Hypothalamus (tissue), 51 donors: ENCODE measurements around the gene CACNB1.

Source experiments
- DNase-seq, 51 donors: peaks; one replicate each; lab custom pipeline; 2025; lab: John Stamatoyannopoulos, UW

The CACNB1 gene

DNA sequence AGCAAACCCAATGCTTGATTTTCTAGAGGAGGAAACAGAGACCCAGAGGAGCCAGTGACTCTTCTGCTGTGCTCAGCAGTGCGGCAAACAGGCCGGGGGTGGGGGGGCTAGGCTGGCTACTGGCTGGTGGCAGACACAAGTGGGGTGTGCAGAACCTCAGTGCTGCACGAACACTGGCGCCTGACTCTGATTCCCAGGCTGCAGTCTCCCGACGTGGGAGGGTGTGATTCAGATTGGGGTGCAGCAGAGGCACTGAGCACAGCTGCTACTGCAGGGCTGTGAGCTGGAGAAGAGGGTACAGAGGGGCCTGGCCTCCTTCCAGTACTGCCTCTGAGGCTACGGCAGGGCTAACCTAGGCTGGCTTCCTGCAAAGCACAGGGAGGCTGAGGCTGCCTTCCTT lies 10.7 kb upstream of the CACNB1 start:
- DNase-seq, result peak in 8 of 51 donors; percentile 15 to 79 (median 30)

DNA sequence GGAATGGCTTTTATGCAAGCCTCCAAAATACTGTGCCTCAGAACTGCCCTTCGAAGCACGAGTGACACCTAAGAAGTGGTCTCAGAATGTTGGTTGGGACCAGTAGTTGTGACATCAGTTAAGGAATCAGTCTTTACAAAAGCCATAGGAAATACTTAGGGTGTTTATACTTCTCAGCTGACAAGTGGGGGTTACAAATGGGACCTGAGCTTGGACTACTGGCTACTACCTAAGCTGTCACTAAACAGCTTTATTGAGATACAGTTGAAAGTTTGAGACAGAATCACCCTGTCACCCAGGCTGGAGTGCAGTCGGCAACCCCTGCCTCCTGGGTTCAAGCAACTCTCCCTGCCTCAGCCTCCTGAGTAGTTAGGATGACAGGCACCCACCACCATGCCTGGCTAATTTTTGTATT lies 7.7 kb upstream of the CACNB1 start:
- DNase-seq, result no peak

- DNase-seq, result no peak
Measured at GRCh38 chr17:39204245-39204644, 6.8 kb upstream of the CACNB1 start.

DNA sequence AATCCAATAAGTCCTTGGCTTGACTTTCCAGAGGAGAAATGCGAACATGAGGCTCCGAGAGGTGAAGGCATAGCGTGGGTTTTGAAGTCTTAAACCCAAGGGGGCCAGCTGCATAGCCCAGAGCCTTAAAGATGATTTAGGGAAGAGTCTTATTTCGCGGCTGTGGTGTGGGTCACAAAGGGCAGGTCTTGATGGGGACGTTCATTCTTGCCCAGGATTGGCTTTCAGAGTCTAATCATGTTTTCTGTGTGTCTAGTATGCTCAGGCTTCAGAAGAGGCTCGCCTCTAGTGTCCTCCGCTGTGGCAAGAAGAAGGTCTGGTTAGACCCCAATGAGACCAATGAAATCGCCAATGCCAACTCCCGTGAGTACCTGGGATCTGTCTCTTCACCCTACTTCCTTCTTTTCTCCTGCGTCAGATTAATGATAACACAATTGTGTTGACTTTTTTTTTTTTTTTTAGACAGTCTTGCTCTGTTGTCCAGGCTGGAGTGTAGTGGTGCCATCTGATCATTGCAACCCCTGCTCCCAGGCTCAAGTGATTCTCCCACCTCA lies 3.6 kb upstream of the CACNB1 start:
- no peak for DNase-seq

- peak; percentile 39 to 99 (median 71) for DNase-seq
Measured at GRCh38 chr17:39200070-39200879, 2.8 kb upstream of the CACNB1 start, which contains the start of gene RPL19. RPL19 (plus strand) TSS chr17:39200283; CDS start chr17:39200345, 62 bp downstream.

DNA sequence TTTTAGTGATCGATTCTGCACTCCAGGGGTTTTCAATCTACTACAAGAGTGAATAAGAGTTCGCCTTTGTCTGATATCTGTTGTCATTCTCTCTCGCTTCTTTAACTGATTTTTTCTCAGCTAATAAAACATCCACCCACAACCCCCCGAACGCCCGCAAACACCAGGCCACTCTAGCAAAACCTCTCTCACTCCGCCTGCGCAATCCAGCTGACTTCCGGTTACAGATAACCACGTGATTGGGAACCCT lies 2.3 kb upstream of the CACNB1 start:
- DNase-seq, result peak in 46 of 51 donors; percentile 25 to 99 (median 79)

DNA sequence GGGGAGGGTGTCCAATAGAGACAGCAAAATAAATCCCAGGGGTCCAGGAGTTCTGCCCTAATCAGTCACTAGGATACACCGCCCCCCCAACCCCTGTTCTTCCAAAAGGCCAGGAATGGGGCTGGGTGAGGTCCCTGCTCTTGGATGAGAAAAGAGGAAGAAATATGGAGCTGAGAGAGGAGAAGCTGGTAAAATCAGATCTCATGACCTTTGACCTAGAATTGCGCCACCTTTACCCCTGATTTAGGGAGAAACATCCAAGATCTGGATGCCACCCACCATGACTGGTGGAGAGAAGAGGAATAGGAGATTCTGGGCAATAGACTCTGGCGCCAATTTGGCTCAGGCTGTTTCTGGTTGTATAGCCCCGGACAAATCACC lies 707 bp upstream of the CACNB1 start:
- no peak for DNase-seq

GRCh38 chr17:39196808-39197291 lies 619 bp downstream of the CACNB1 start:
- peak in 15 of 51 donors; percentile 7 to 55 (median 26) for DNase-seq

DNA sequence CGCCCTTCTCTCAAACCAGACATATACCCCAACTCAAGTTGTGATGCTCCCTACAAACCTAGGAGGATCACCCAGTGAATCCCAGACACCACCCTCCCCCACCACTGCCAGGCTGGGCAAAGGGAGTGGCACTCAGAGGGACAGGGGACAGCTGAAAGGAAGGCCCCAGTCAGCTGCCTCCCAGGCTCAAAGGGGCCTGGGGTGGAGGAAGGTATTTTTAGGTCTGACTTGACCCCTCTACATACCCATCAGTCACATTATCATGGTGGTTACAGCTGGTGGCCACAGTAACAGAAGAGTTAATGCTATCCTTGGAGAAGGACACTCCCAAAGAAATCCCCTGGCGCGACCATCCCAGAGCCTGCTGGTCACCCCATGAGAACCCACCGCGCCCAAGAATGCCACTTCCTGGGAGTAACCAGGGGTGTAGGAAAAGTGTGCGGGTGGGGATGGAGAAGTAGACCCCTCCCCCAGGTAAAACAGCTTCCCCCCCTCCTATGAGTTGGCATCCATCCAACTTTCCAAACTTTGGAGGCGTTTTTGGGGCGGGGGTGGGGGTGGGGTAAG lies 1.1 kb downstream of the CACNB1 start:
- DNase-seq, result peak in 2 of 51 donors; percentile 8 to 28

GRCh38 chr17:39195568-39196160 lies 1.8 kb downstream of the CACNB1 start:
- peak in 7 of 51 donors; percentile 9 to 58 (median 38) for DNase-seq

- peak in 33 of 51 donors; percentile 19 to 74 (median 49) for DNase-seq
Measured at GRCh38 chr17:39194985-39195524, 2.4 kb downstream of the CACNB1 start.

GRCh38 chr17:39194089-39194984 lies 3.1 kb downstream of the CACNB1 start:
- peak in 45 of 51 donors; percentile 20 to 83 (median 64) for DNase-seq

DNA sequence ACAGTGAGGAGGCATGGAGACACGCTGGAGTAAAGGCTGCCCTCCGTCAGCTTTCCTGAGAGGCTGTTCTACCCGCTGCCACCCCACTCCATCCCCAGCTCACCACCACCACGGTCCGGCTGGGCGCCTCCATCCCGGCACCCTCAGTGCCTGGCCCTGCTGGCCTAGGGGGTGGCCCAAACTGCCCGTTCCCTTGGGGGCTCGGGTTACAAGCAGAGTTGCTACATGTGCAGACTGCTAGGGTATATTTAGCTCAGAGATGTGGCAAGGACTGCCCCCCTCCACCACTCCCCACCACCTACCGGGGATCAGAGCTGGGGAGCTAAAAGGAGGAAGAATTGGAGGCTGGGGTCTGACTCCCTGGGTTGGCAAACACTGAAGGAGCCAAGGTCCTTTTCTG lies 4.1 kb downstream of the CACNB1 start:
- no peak for DNase-seq

- DNase-seq, result no peak
Measured at GRCh38 chr17:39192901-39193300, 4.6 kb downstream of the CACNB1 start.

GRCh38 chr17:39191750-39192510 lies 5.5 kb downstream of the CACNB1 start:
- DNase-seq, result no peak

- no peak for DNase-seq
Measured at GRCh38 chr17:39187152-39187830, 10.2 kb downstream of the CACNB1 start.

DNA sequence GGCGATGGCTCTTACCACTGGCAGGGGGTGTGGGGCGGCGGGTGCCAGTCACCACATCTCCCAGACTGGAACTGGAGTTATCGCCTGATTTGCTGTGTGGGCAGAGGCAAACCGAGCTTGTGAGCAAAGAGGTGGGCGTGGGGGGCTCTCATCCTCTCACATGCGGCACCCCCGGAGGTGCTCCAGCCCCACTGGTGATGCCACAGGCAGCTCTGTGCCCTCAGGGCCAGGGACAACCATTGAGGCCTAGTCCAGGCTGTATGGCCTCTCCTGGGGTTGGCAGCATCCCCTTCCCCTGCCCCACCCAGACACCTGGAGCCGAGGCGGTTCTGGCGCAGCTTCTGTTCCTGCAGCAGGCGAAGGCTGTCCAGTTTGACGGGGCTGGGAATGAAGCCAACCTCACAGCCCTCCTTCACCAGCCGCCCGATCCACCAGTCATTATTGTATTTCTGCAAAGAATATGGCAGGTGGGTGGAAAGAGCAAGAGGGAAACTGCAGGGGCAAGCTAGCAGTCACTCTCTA lies 10.9 kb downstream of the CACNB1 start:
- DNase-seq, result no peak

GRCh38 chr17:39183720-39184119 lies 13.7 kb downstream of the CACNB1 start:
- DNase-seq, result no peak

- DNase-seq, result no peak
Measured at GRCh38 chr17:39183045-39183444, 14.4 kb downstream of the CACNB1 start.
